K562 (cell line): ENCODE data around the gene MCAT. TPM values are rescaled to one million over a fixed set of nuclear protein-coding genes. Genes with fewer than 3 reads are reported as not detected.
A peak's percentile ranks its signal among the peaks of the same experiment; 100 is the strongest.

Experiments used
- DMBX1 ChIP-seq: fragments of 250-450 bp; sonication (Bioruptor Pico); IDR thresholded peaks from 2 replicates; pipeline ENCODE4 v1.8.0; 2022; ENCODE audit warnings: inconsistent platforms, mild to moderate bottlenecking, moderate library complexity, borderline replicate concordance
- GABPA ChIP-seq: fragments of 200-800 bp; sonication (Bioruptor generic); conservative IDR thresholded peaks from 2 replicates; pipeline ENCODE4 v1.6.1; 2016; ENCODE audit warnings: low read depth, missing genetic modification characterization, missing compliant biosample characterization
- GATAD2B ChIP-seq: fragments of 450-650 bp; IDR thresholded peaks from 2 replicates; pipeline ENCODE4 v1.6.1; 2017; ENCODE audit warnings: mild to moderate bottlenecking, borderline replicate concordance
- GTF2F1 ChIP-seq: IDR thresholded peaks from 2 replicates; pipeline ENCODE4 v1.6.1; 2011; ENCODE audit warnings: low read depth, low read length, improper control_type of control experiment
- HEY1 ChIP-seq: fragments of 250-450 bp; sonication (Bioruptor Pico); IDR thresholded peaks from 2 replicates; pipeline ENCODE4 v1.5.0; 2020; ENCODE audit warnings: mild to moderate bottlenecking, moderate library complexity, borderline replicate concordance
- HNRNPUL1 ChIP-seq: fragments of 200-400 bp; formaldehyde crosslinking; IDR thresholded peaks from 2 replicates; pipeline ENCODE4 v1.6.1; 2017; ENCODE audit warnings: low read length
- NR0B1 ChIP-seq: fragments of 450-650 bp; IDR thresholded peaks from one replicate; pipeline ENCODE4 v1.6.1; 2018; ENCODE audit warnings: mild to moderate bottlenecking, moderate library complexity; ENCODE audit not compliant: partially characterized antibody
- PHF20 ChIP-seq: fragments of 450-650 bp; IDR thresholded peaks from 2 replicates; pipeline ENCODE4 v1.6.1; 2018; ENCODE audit not compliant: partially characterized antibody
- RFX1 ChIP-seq: fragments of 450-650 bp; IDR thresholded peaks from 2 replicates; pipeline ENCODE4 v1.6.1; 2016; ENCODE audit warnings: mild to moderate bottlenecking, moderate library complexity
- SRSF9 ChIP-seq: fragments of 200-400 bp; formaldehyde crosslinking; IDR thresholded peaks from 2 replicates; pipeline ENCODE4 v1.6.1; 2017; ENCODE audit warnings: low read depth, low read length, borderline replicate concordance
- TAF1 ChIP-seq: IDR thresholded peaks from 2 replicates; pipeline ENCODE4 v1.6.1; 2011; ENCODE audit warnings: mild to moderate bottlenecking, low read length, moderate library complexity; ENCODE audit not compliant: insufficient read depth, control insufficient read depth, severe bottlenecking; ENCODE audit errors: extremely low read depth
- TBL1XR1 ChIP-seq, 2 experiments: IDR thresholded peaks; 2 replicates each; pipeline ENCODE4 v1.6.1; 2012; ENCODE audit warnings: improper control_type of control experiment in 2 of 2, low read length in 2 of 2, mild to moderate bottlenecking in 1 of 2
- TCF15 ChIP-seq: fragments of 250-450 bp; sonication (Bioruptor Pico); IDR thresholded peaks from 2 replicates; pipeline ENCODE4 v1.8.0; 2022; ENCODE audit warnings: moderate library complexity, mild to moderate bottlenecking, inconsistent platforms
- ZBTB49 ChIP-seq: sonication (generic); formaldehyde crosslinking; IDR thresholded peaks from 2 replicates; pipeline ENCODE4 v1.8.0; 2022; ENCODE audit warnings: missing genetic modification reagents, mild to moderate bottlenecking, borderline replicate concordance
- ZNF347 ChIP-seq: fragments of 450-650 bp; formaldehyde crosslinking; IDR thresholded peaks from 2 replicates; pipeline ENCODE4 v1.4.0; 2020; ENCODE audit warnings: low read depth, mild to moderate bottlenecking, moderate library complexity
- ZNF408 ChIP-seq: fragments of 250-450 bp; sonication (Bioruptor Pico); IDR thresholded peaks from 2 replicates; pipeline ENCODE4 v1.4.0; 2020; ENCODE audit warnings: low read depth, mild to moderate bottlenecking, moderate library complexity
- ZNF780A ChIP-seq: fragments of 250-450 bp; sonication (Bioruptor Pico); IDR thresholded peaks from 2 replicates; pipeline ENCODE4 v1.5.0; 2021; ENCODE audit warnings: mild to moderate bottlenecking
- polyA plus RNA-seq, 8 experiments: library from polyadenylated mRNA; depleted of rRNA in 4 of 8; stranded (reverse) in 5 of 8; unstranded in 3 of 8; fragments of >200 nt; fragmentation: Nextera tagmentation in 2 of 8; fragmentation: Illumina TruSeq in 1 of 8; extraction: Ambion mirVana in 2 of 8; extraction: Trizol in 1 of 8; gene quantifications; 2 replicates each; pipeline versions ENCODE4 v1.2.1 to v1.2.3, GENCODE V29; 2011 to 2014; ENCODE audit warnings: inconsistent platforms in 1 of 8, missing spikeins in 1 of 8
- total RNA-seq, 7 experiments: library from RNA; depleted of rRNA in 6 of 7; stranded (reverse); fragments of >200 nt in 6 of 7; fragmentation: Illumina TruSeq in 2 of 7; extraction: Trizol in 2 of 7; gene quantifications; 2 replicates each; pipeline versions ENCODE4 v1.2.1 to v1.2.3, GENCODE V29; 2011 to 2021; ENCODE audit warnings: low replicate concordance in 1 of 7
- TF ChIP-seq, protein P1 (sequence below): sonication (generic); formaldehyde crosslinking; IDR thresholded peaks from 2 replicates; pipeline ENCODE4 v1.8.1; 2023; ENCODE audit warnings: mild to moderate bottlenecking, missing genetic modification reagents
- TF ChIP-seq, protein P2 (sequence below): fragments of 450-650 bp; IDR thresholded peaks from 2 replicates; pipeline ENCODE4 v1.6.1; 2016; ENCODE audit warnings: missing biosample characterization, missing genetic modification characterization

The MCAT gene
- total and polyA plus RNA-seq, 9 of the 15 experiments (the other 6 are each of a cell fraction or from before 2014, with no cell fraction given) = 3.3 to 27.8 (median 13.9) TPM

GRCh38 chr22:43187171-43188099 is 44.2 kb upstream of the MCAT start (continued):
- TF ChIP-seq, protein P1, sequence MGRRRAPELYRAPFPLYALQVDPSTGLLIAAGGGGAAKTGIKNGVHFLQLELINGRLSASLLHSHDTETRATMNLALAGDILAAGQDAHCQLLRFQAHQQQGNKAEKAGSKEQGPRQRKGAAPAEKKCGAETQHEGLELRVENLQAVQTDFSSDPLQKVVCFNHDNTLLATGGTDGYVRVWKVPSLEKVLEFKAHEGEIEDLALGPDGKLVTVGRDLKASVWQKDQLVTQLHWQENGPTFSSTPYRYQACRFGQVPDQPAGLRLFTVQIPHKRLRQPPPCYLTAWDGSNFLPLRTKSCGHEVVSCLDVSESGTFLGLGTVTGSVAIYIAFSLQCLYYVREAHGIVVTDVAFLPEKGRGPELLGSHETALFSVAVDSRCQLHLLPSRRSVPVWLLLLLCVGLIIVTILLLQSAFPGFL (CRISPR knock-in tag) = no peak
- TF ChIP-seq TBL1XR1 (IDR thresholded peaks at IDR 0.05; ENCODE audit: low read length in 2 of 2) (no peak), HNRNPUL1 (no peak), RFX1 (no peak), GABPA (tag) (peak; percentile 95), TCF15 (CRISPR knock-in tag) (no peak), GATAD2B (peak; percentile 66; the same call in 1 of the 2 replicates), ZNF347 (CRISPR knock-in tag) (no peak), ZNF780A (CRISPR knock-in tag) (no peak), SRSF9 (no peak), TAF1 (peak; percentile 67), PHF20 (peak; percentile 88), GTF2F1 (0 out of 2 replicates have a peak, but pooled peaks have one; percentile 44), DMBX1 (no peak), ZBTB49 (CRISPR knock-in tag) (no peak), ZNF408 (CRISPR knock-in tag) (no peak), HEY1 (CRISPR knock-in tag) (no peak), NR0B1 (no peak)
- TF ChIP-seq, protein P2, sequence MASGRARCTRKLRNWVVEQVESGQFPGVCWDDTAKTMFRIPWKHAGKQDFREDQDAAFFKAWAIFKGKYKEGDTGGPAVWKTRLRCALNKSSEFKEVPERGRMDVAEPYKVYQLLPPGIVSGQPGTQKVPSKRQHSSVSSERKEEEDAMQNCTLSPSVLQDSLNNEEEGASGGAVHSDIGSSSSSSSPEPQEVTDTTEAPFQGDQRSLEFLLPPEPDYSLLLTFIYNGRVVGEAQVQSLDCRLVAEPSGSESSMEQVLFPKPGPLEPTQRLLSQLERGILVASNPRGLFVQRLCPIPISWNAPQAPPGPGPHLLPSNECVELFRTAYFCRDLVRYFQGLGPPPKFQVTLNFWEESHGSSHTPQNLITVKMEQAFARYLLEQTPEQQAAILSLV = no peak
